SK-N-SH (cell line): ENCODE data around the gene BIN2.

Source experiments
- CTCF ChIP-seq: fragments of 200-600 bp; sonication (generic); IDR thresholded peaks from 2 replicates; pipeline ENCODE4 v1.6.1; 2017; ENCODE audit warnings: antibody characterized with exemption, mild to moderate bottlenecking, moderate library complexity
- EP300 ChIP-seq, 2 experiments: IDR thresholded peaks; 2 replicates each; pipeline versions ENCODE4 v1.4.0 to v1.6.1; 2012; ENCODE audit warnings: borderline replicate concordance in 1 of 2, low read depth in 1 of 2, low read length in 1 of 2
- EZH2phosphoT487 ChIP-seq: fragments of 200-600 bp; sonication (generic); IDR thresholded peaks from 2 replicates; pipeline ENCODE4 v1.6.1; 2017; ENCODE audit warnings: low read depth, mixed run types, mild to moderate bottlenecking, antibody characterized with exemption, moderate library complexity, borderline replicate concordance
- FOXM1 ChIP-seq: IDR thresholded peaks from 2 replicates; pipeline ENCODE4 v1.4.0; 2012; ENCODE audit warnings: low read depth, mild to moderate bottlenecking
- MEF2A ChIP-seq: IDR thresholded peaks from 2 replicates; pipeline ENCODE4 v1.4.0; 2012; ENCODE audit warnings: low read depth, borderline replicate concordance
- NRF1 ChIP-seq: IDR thresholded peaks from 2 replicates; pipeline ENCODE4 v1.6.1; 2012; ENCODE audit warnings: low read depth, mild to moderate bottlenecking, low read length
- POLR2AphosphoS5 ChIP-seq: IDR thresholded peaks from 2 replicates; pipeline ENCODE4 v1.6.1; 2012; ENCODE audit warnings: low read depth, low read length
- RAD21 ChIP-seq: IDR thresholded peaks from 2 replicates; pipeline ENCODE4 v1.6.1; 2012; ENCODE audit warnings: mild to moderate bottlenecking, low read length
- REST ChIP-seq: IDR thresholded peaks from 2 replicates; pipeline ENCODE4 v1.6.1; 2012; ENCODE audit warnings: mild to moderate bottlenecking, low read depth, low read length, moderate library complexity
- TEAD4 ChIP-seq: IDR thresholded peaks from 2 replicates; pipeline ENCODE4 v1.4.0; 2012; ENCODE audit warnings: mild to moderate bottlenecking, borderline replicate concordance; ENCODE audit not compliant: insufficient read depth

GRCh38 chr12:51293696-51294095 lies 30.3 kb downstream of the BIN2 start:
- TF ChIP-seq REST (no peak), CTCF (no peak), TEAD4 (no peak), EZH2phosphoT487 (no peak), FOXM1 (no peak), EP300 (IDR thresholded peaks at IDR 0.05; ENCODE audit: borderline replicate concordance in 1 of 2, low read depth in 1 of 2, low read length in 1 of 2) (no peak), POLR2AphosphoS5 (no peak), NRF1 (no peak), RAD21 (no peak), MEF2A (no peak)
